T-helper 17 cell (primary cell): ENCODE results near the gene FST. TPM values are rescaled to one million over a fixed set of nuclear protein-coding genes. Genes with fewer than 3 reads are reported as not detected.

Source experiments
- ATAC-seq: fragments of 150-1000 bp; cut with Tn5 transposase; 2 replicates; pipeline ENCODE4 v1.10.0; 2021; ENCODE audit warnings: mild to moderate bottlenecking, moderate library complexity
- DNase-seq, 3 donors: peaks; one replicate each; pipeline versions ENCODE4 v3.0.0 to v3.0.0-alpha.2; 2020 to 2021
- H3K9me3 ChIP-seq: one replicate; pipeline ENCODE4 v1.7.0; 2013; ENCODE audit warnings: low read length, mild to moderate bottlenecking; ENCODE audit not compliant: control insufficient read depth, poor library complexity, severe bottlenecking
- H3K27ac Mint-ChIP-seq: one replicate; pipeline ENCODE4 v1.8.0; 2022; ENCODE audit warnings: mild to moderate bottlenecking, moderate library complexity, mixed read lengths
- H3K27me3 Mint-ChIP-seq: one replicate; pipeline ENCODE4 v1.8.0; 2022; ENCODE audit warnings: mixed read lengths
- H3K36me3 Mint-ChIP-seq: one replicate; pipeline ENCODE4 v1.8.0; 2022; ENCODE audit warnings: low read depth, mixed read lengths
- H3K4me1 Mint-ChIP-seq: one replicate; pipeline ENCODE4 v1.8.0; 2022; ENCODE audit warnings: mild to moderate bottlenecking, mixed read lengths
- H3K4me3 Mint-ChIP-seq: one replicate; pipeline ENCODE4 v1.8.0; 2022; ENCODE audit warnings: mild to moderate bottlenecking, moderate library complexity, mixed read lengths
- total RNA-seq, 4 donors: library from RNA in 2 of 4; stranded (reverse) in 2 of 4; gene quantifications; one replicate each; pipeline ENCODE4 v1.2.3 and lab custom pipeline; 2022 to 2026

The FST gene
- total RNA-seq, 2 donors from 2014 or later: 0.73 TPM; not detected in 1

- Mint-ChIP-seq H3K27me3 (peaks cover 72% of the 10 kb centered on the region), H3K27ac (peak overlapping the region; percentile 54), H3K4me1 (peaks cover 29% of the 10 kb centered on the region), H3K4me3 (peak overlapping the region; percentile 98), H3K36me3 (peaks cover 12% of the 10 kb centered on the region)
- no peak for ATAC-seq
- DNase-seq: no peak
- no peaks in the 10 kb centered on the region for H3K9me3 ChIP-seq
Observed at GRCh38 chr5:53479045-53479589, 1.3 kb upstream of the FST start.

GRCh38 chr5:53479590-53480415 is 626 bp upstream of the FST start:
- DNase-seq (no peak), ATAC-seq (peak; percentile 15)
- H3K4me3 Mint-ChIP-seq: peak overlapping the region; percentile 98
- H3K27ac Mint-ChIP-seq: peak overlapping the region; percentile 54
- H3K36me3 Mint-ChIP-seq: peaks cover 12% of the 10 kb centered on the region
- H3K9me3 ChIP-seq: no peaks in the 10 kb centered on the region
- H3K4me1 Mint-ChIP-seq: peaks cover 29% of the 10 kb centered on the region
- H3K27me3 Mint-ChIP-seq: peaks cover 69% of the 10 kb centered on the region

GRCh38 chr5:53481159-53481886 is 894 bp downstream of the FST start:
- Mint-ChIP-seq H3K4me3 (peak overlapping the region; percentile 98), H3K27me3 (peaks cover 67% of the 10 kb centered on the region), H3K27ac (no peak overlapping the region), H3K4me1 (peaks cover 29% of the 10 kb centered on the region), H3K36me3 (peaks cover 12% of the 10 kb centered on the region)
- H3K9me3 ChIP-seq: no peaks in the 10 kb centered on the region
- no peak for DNase-seq
- ATAC-seq: no peak

GRCh38 chr5:53481887-53482716 is 1.7 kb downstream of the FST start:
- peaks cover 29% of the 10 kb centered on the region for H3K4me1 Mint-ChIP-seq
- H3K27ac Mint-ChIP-seq: peak overlapping the region; percentile 90
- no peaks in the 10 kb centered on the region for H3K9me3 ChIP-seq
- H3K27me3 Mint-ChIP-seq: peaks cover 63% of the 10 kb centered on the region
- DNase-seq (peak; percentile 16 to 29 (median 29)), ATAC-seq (peak; percentile 72)
- peaks cover 12% of the 10 kb centered on the region for H3K36me3 Mint-ChIP-seq
- H3K4me3 Mint-ChIP-seq: peak overlapping the region; percentile 98

GRCh38 chr5:53482717-53483638 is 2.5 kb downstream of the FST start:
- peaks cover 66% of the 10 kb centered on the region for H3K27me3 Mint-ChIP-seq
- H3K36me3 Mint-ChIP-seq: peaks cover 12% of the 10 kb centered on the region
- H3K4me1 Mint-ChIP-seq: peaks cover 29% of the 10 kb centered on the region
- DNase-seq (no peak), ATAC-seq (peak; percentile 19)
- peak overlapping the region; percentile 90 for H3K27ac Mint-ChIP-seq
- no peaks in the 10 kb centered on the region for H3K9me3 ChIP-seq
- peak overlapping the region; percentile 98 for H3K4me3 Mint-ChIP-seq

GRCh38 chr5:53487436-53487835 is 7.0 kb downstream of the FST start:
- Mint-ChIP-seq H3K4me1 (peaks cover 8% of the 10 kb centered on the region), H3K4me3 (no peak overlapping the region), H3K36me3 (no peaks in the 10 kb centered on the region), H3K27ac (no peak overlapping the region), H3K27me3 (peaks cover 57% of the 10 kb centered on the region)
- ATAC-seq: no peak
- no peak for DNase-seq
- H3K9me3 ChIP-seq: no peaks in the 10 kb centered on the region

- no peaks in the 10 kb centered on the region for H3K9me3 ChIP-seq
- Mint-ChIP-seq H3K27ac (no peak overlapping the region), H3K4me1 (peaks cover 2% of the 10 kb centered on the region), H3K36me3 (no peaks in the 10 kb centered on the region), H3K4me3 (no peak overlapping the region), H3K27me3 (peaks cover 52% of the 10 kb centered on the region)
- DNase-seq: no peak
- no peak for ATAC-seq
Observed at GRCh38 chr5:53488195-53488722, 7.8 kb downstream of the FST start.

- H3K27me3 Mint-ChIP-seq: peaks cover 36% of the 10 kb centered on the region
- H3K27ac Mint-ChIP-seq: no peak overlapping the region
- H3K4me1 Mint-ChIP-seq: no peaks in the 10 kb centered on the region
- H3K4me3 Mint-ChIP-seq: no peak overlapping the region
- no peak for ATAC-seq
- H3K9me3 ChIP-seq: no peaks in the 10 kb centered on the region
- DNase-seq: no peak
- no peaks in the 10 kb centered on the region for H3K36me3 Mint-ChIP-seq
Observed at GRCh38 chr5:53490747-53491146, 10.3 kb downstream of the FST start.

- H3K36me3 Mint-ChIP-seq: no peaks in the 10 kb centered on the region
- H3K9me3 ChIP-seq: no peaks in the 10 kb centered on the region
- ATAC-seq (no peak), DNase-seq (no peak)
- H3K4me3 Mint-ChIP-seq: no peak overlapping the region
- no peak overlapping the region for H3K27ac Mint-ChIP-seq
- peaks cover 22% of the 10 kb centered on the region for H3K27me3 Mint-ChIP-seq
- H3K4me1 Mint-ChIP-seq: no peaks in the 10 kb centered on the region
Observed at GRCh38 chr5:53501054-53501453, 20.6 kb downstream of the FST start.

GRCh38 chr5:53503562-53504218 is 23.3 kb downstream of the FST start:
- H3K27me3 Mint-ChIP-seq: peaks cover 22% of the 10 kb centered on the region
- DNase-seq: no peak
- no peak overlapping the region for H3K27ac Mint-ChIP-seq
- no peak for ATAC-seq
- no peaks in the 10 kb centered on the region for H3K4me1 Mint-ChIP-seq
- H3K4me3 Mint-ChIP-seq: no peak overlapping the region
- H3K9me3 ChIP-seq: no peaks in the 10 kb centered on the region
- no peaks in the 10 kb centered on the region for H3K36me3 Mint-ChIP-seq

GRCh38 chr5:53507013-53507412 is 26.6 kb downstream of the FST start:
- no peak for DNase-seq
- H3K9me3 ChIP-seq: no peaks in the 10 kb centered on the region
- Mint-ChIP-seq H3K27ac (no peak overlapping the region), H3K27me3 (peaks cover 15% of the 10 kb centered on the region), H3K36me3 (no peaks in the 10 kb centered on the region), H3K4me3 (no peak overlapping the region), H3K4me1 (no peaks in the 10 kb centered on the region)
- no peak for ATAC-seq
